ENCODE results near the gene EGLN3.

DNA sequence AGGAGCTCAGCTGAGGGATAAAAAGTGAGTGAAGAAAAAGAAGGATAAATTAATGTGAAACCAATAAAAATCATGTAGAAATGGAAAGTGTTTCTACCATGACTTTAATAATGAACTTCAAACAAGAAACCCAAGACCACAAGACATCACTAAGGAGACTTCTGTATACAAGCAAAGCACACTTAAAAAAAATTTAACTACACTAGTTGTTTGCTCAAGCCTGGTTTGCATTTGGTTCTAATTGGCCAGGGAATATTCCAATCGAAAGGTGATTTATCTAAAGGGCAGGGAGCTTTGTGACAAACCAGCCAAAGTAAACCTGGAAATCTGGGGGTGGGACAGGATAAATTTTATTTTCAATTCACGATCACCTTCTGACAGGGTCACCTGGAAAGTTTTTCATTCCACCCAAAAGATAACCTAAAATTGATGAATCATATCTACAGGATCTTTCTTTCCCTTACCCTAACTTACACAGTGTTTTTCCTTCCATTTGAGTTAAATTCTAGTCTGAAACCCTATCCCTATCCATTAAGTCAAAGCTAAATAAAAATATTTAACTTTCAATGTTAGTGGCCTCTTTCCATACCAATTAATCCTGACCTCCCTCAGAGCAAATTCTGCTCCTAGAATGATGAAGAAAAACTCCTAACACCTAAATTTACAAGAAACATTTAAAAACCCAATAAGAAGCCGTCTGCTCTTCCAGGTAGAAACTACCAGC lies 2.6 kb downstream of the EGLN3 start:
- TF ChIP-seq NFE2L2 (IDR thresholded peaks at IDR 0.05; ENCODE audit: low read length) (no peak), NR2F6 (IDR thresholded peaks at IDR 0.05) (no peak), NR2F6 (CRISPR knock-in tag; IDR thresholded peaks at IDR 0.05) (no peak), POGZ (CRISPR knock-in tag; IDR thresholded peaks at IDR 0.05) (no peak)
- TF ChIP-seq, protein P1, sequence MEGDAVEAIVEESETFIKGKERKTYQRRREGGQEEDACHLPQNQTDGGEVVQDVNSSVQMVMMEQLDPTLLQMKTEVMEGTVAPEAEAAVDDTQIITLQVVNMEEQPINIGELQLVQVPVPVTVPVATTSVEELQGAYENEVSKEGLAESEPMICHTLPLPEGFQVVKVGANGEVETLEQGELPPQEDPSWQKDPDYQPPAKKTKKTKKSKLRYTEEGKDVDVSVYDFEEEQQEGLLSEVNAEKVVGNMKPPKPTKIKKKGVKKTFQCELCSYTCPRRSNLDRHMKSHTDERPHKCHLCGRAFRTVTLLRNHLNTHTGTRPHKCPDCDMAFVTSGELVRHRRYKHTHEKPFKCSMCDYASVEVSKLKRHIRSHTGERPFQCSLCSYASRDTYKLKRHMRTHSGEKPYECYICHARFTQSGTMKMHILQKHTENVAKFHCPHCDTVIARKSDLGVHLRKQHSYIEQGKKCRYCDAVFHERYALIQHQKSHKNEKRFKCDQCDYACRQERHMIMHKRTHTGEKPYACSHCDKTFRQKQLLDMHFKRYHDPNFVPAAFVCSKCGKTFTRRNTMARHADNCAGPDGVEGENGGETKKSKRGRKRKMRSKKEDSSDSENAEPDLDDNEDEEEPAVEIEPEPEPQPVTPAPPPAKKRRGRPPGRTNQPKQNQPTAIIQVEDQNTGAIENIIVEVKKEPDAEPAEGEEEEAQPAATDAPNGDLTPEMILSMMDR (CRISPR knock-in tag; IDR thresholded peaks at IDR 0.05) = no peak
- TF ChIP-seq, protein P2, sequence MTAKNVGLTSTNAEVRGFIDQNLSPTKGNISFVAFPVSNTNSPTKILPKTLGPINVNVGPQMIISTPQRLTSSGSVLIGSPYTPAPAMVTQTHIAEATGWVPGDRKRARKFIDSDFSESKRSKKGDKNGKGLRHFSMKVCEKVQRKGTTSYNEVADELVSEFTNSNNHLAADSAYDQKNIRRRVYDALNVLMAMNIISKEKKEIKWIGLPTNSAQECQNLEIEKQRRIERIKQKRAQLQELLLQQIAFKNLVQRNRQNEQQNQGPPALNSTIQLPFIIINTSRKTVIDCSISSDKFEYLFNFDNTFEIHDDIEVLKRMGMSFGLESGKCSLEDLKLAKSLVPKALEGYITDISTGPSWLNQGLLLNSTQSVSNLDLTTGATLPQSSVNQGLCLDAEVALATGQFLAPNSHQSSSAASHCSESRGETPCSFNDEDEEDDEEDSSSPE (CRISPR knock-in tag; IDR thresholded peaks at IDR 0.05) = no peak
- TF ChIP-seq, protein P3, sequence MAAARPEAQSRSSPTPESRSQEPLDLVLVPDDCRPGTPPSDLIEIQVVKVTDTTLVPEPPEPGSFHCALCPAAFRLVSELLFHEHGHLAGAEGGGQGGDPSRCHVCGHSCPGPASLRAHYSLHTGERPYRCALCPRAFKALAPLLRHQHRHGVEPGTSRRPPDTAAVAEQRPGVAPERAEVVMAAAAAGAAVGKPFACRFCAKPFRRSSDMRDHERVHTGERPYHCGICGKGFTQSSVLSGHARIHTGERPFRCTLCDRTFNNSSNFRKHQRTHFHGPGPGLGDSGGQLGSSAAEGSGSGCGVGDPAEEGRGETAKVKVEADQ (CRISPR knock-in tag; IDR thresholded peaks at IDR 0.05; ENCODE audit: borderline replicate concordance) = no peak
- TF ChIP-seq, protein P4, sequence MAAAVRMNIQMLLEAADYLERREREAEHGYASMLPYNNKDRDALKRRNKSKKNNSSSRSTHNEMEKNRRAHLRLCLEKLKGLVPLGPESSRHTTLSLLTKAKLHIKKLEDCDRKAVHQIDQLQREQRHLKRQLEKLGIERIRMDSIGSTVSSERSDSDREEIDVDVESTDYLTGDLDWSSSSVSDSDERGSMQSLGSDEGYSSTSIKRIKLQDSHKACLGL (CRISPR knock-in tag; IDR thresholded peaks at IDR 0.05) = no peak
